ENCODE data around the gene WLS. TPM values are rescaled to one million over a fixed set of nuclear protein-coding genes. Genes with fewer than 3 reads are reported as not detected.

WLS gene
- polyA plus RNA-seq, 1 donor from 2014 or later, result 8.8 TPM

- H3K4me3 ChIP-seq (ENCODE audit: low read length), result no peak overlapping the region
- H3K4me2 ChIP-seq (ENCODE audit: low read length), result no peak overlapping the region
- no peaks in the 10 kb centered on the region for H3K79me2 ChIP-seq (replicated peaks; ENCODE audit: insufficient read depth, low read length)
- no peak overlapping the region for H3K9ac ChIP-seq (ENCODE audit: low read length)
- H4K20me1 ChIP-seq (ENCODE audit: insufficient read depth), result no peaks in the 10 kb centered on the region
- no peaks in the 10 kb centered on the region for H3K27me3 ChIP-seq (ENCODE audit: insufficient read depth, low read depth, low read length)
- no peaks in the 10 kb centered on the region for H3K9me3 ChIP-seq (ENCODE audit: low read length)
- no peaks in the 10 kb centered on the region for H3F3A ChIP-seq (ENCODE audit: insufficient read depth, low read length, poor library complexity, severe bottlenecking)
- TF ChIP-seq TAF1 (IDR thresholded peaks at IDR 0.05; ENCODE audit: low read depth) (no peak), EZH2 (IDR thresholded peaks at IDR 0.05; ENCODE audit: borderline replicate concordance, insufficient read depth, low read length, poor library complexity, severe bottlenecking) (no peak), RAD21 (conservative IDR thresholded peaks at IDR 0.05) (no peak), EP300 (conservative IDR thresholded peaks at IDR 0.05; ENCODE audit: poor library complexity, severe bottlenecking) (no peak), POLR2AphosphoS5 (IDR thresholded peaks at IDR 0.05) (no peak), SMC3 (conservative IDR thresholded peaks at IDR 0.05; ENCODE audit: poor library complexity) (no peak), CTCF (IDR thresholded peaks at IDR 0.05; ENCODE audit: poor library complexity, severe bottlenecking) (no peak), MXI1 (conservative IDR thresholded peaks at IDR 0.05; ENCODE audit: poor library complexity, severe bottlenecking) (no peak)
- TF ChIP-seq, protein P1, sequence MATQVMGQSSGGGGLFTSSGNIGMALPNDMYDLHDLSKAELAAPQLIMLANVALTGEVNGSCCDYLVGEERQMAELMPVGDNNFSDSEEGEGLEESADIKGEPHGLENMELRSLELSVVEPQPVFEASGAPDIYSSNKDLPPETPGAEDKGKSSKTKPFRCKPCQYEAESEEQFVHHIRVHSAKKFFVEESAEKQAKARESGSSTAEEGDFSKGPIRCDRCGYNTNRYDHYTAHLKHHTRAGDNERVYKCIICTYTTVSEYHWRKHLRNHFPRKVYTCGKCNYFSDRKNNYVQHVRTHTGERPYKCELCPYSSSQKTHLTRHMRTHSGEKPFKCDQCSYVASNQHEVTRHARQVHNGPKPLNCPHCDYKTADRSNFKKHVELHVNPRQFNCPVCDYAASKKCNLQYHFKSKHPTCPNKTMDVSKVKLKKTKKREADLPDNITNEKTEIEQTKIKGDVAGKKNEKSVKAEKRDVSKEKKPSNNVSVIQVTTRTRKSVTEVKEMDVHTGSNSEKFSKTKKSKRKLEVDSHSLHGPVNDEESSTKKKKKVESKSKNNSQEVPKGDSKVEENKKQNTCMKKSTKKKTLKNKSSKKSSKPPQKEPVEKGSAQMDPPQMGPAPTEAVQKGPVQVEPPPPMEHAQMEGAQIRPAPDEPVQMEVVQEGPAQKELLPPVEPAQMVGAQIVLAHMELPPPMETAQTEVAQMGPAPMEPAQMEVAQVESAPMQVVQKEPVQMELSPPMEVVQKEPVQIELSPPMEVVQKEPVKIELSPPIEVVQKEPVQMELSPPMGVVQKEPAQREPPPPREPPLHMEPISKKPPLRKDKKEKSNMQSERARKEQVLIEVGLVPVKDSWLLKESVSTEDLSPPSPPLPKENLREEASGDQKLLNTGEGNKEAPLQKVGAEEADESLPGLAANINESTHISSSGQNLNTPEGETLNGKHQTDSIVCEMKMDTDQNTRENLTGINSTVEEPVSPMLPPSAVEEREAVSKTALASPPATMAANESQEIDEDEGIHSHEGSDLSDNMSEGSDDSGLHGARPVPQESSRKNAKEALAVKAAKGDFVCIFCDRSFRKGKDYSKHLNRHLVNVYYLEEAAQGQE (IDR thresholded peaks at IDR 0.05; ENCODE audit: borderline replicate concordance), result no peak
- H3K36me3 ChIP-seq (ENCODE audit: insufficient read depth, low read length), result no peaks in the 10 kb centered on the region
- H3K27ac ChIP-seq (ENCODE audit: low read length), result no peak overlapping the region
- H3K9me2 ChIP-seq (ENCODE audit: insufficient read depth, low read length), result no peaks in the 10 kb centered on the region
- no peak overlapping the region for H2AFZ ChIP-seq (ENCODE audit: low read depth, low read length)
These were observed 130.5 kb downstream of the WLS start for GRCh38 chr1:68101829-68102228.

- H2AFZ ChIP-seq (ENCODE audit: low read depth, low read length), result no peak overlapping the region
- H3K9ac ChIP-seq (ENCODE audit: low read length), result no peak overlapping the region
- TF ChIP-seq TAF1 (IDR thresholded peaks at IDR 0.05; ENCODE audit: low read depth), result no peak
- TF ChIP-seq POLR2AphosphoS5 (IDR thresholded peaks at IDR 0.05), result no peak
- no peak for TF ChIP-seq SMC3 (conservative IDR thresholded peaks at IDR 0.05; ENCODE audit: poor library complexity)
- TF ChIP-seq, protein P1 (IDR thresholded peaks at IDR 0.05; ENCODE audit: borderline replicate concordance), result no peak
- TF ChIP-seq EP300 (conservative IDR thresholded peaks at IDR 0.05; ENCODE audit: poor library complexity, severe bottlenecking), result no peak
- TF ChIP-seq RAD21 (conservative IDR thresholded peaks at IDR 0.05), result no peak
- no peak for TF ChIP-seq CTCF (IDR thresholded peaks at IDR 0.05; ENCODE audit: poor library complexity, severe bottlenecking)
- no peak for TF ChIP-seq EZH2 (IDR thresholded peaks at IDR 0.05; ENCODE audit: borderline replicate concordance, insufficient read depth, low read length, poor library complexity, severe bottlenecking)
- TF ChIP-seq MXI1 (conservative IDR thresholded peaks at IDR 0.05; ENCODE audit: poor library complexity, severe bottlenecking), result no peak
- H3K9me3 ChIP-seq (ENCODE audit: low read length), result no peaks in the 10 kb centered on the region
- H3K79me2 ChIP-seq (replicated peaks; ENCODE audit: insufficient read depth, low read length), result no peaks in the 10 kb centered on the region
- no peak overlapping the region for H3K4me3 ChIP-seq (ENCODE audit: low read length)
- no peaks in the 10 kb centered on the region for H3K9me2 ChIP-seq (ENCODE audit: insufficient read depth, low read length)
- no peaks in the 10 kb centered on the region for H4K20me1 ChIP-seq (ENCODE audit: insufficient read depth)
- H3K4me2 ChIP-seq (ENCODE audit: low read length), result no peak overlapping the region
- no peaks in the 10 kb centered on the region for H3K36me3 ChIP-seq (ENCODE audit: insufficient read depth, low read length)
- H3K27me3 ChIP-seq (ENCODE audit: insufficient read depth, low read depth, low read length), result no peaks in the 10 kb centered on the region
- no peak overlapping the region for H3K27ac ChIP-seq (ENCODE audit: low read length)
- H3F3A ChIP-seq (ENCODE audit: insufficient read depth, low read length, poor library complexity, severe bottlenecking), result no peaks in the 10 kb centered on the region
These were observed 131.8 kb downstream of the WLS start for GRCh38 chr1:68100571-68100970.

All from neural cell (in vitro differentiated cells).